Hematopoietic multipotent progenitor cell (in vitro differentiated cells): ENCODE results near the gene C11orf97. TPM values are rescaled to one million over a fixed set of nuclear protein-coding genes. Genes with fewer than 3 reads are reported as not detected.

Experiments
- DNase-seq, 3 donors: peaks; one replicate each; pipeline ENCODE4 v3.0.0-alpha.2; 2011 to 2015; ENCODE audit warnings: low read depth in 2 of 3, low spot score in 2 of 3
- total RNA-seq: library from RNA; depleted of rRNA; stranded (reverse); fragments of >200 nt; gene quantifications from one replicate; pipeline ENCODE4 v1.2.3, GENCODE V29; 2012

The C11orf97 gene
- total RNA-seq, 1 donor: not detected

DNA sequence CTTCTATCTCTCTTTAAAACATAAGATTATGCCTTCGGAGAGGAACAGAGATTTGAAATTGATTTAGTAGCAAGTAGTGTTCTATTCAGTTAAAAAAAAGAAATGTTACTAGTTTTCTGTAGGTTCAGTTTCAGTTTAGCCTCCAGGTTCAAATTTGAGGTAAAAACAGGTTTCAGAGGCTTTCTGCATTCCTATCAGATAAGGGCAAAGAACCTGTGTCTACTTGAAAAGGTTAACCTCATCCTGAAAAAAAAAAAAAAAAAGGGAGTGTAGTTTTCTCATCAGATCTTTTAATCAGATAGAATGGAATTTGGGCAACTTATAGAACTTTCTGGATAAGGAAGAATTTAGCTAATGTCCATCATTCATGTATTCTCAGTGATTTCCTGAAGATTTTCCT, 12.1 kb downstream of the C11orf97 start:
- DNase-seq: no peak

DNA sequence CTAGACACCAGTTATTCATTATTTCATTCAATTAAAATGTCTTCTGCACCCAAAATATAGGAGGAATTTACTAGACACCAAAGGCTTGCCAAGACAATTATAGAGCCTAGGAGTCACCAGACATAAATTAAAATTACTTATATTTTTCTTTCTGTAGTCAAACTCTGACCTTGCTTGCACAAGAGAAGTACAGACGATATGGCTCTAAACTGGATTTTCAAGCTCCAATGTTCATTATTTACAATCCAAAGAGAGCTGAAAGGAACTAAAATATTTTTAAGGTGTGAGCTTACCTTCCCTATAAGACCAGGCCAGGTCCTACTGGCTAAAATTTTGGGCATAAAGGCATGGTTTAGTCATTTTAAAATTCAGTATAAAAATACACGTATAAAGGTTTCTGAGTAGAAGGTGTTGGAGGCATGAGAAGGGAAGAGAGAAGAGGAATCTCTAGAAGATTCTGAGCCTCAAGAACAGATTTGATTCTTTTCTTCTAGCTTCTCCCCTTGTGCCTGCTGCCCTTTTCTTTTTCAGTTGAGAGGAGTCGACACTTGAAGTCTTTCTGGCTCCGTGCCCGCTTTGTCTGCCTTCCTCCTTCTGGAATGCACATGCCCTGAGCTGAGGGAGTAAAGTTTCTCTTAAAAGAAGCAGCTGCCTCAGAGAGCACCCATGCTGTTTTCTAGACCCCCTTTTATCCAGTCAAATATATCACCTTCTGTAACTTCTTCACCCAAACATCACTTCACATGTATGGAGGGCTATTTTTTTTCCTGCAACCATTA, 13.5 kb downstream of the C11orf97 start:
- DNase-seq: peak in 1 of 3 donors; percentile 69

DNA sequence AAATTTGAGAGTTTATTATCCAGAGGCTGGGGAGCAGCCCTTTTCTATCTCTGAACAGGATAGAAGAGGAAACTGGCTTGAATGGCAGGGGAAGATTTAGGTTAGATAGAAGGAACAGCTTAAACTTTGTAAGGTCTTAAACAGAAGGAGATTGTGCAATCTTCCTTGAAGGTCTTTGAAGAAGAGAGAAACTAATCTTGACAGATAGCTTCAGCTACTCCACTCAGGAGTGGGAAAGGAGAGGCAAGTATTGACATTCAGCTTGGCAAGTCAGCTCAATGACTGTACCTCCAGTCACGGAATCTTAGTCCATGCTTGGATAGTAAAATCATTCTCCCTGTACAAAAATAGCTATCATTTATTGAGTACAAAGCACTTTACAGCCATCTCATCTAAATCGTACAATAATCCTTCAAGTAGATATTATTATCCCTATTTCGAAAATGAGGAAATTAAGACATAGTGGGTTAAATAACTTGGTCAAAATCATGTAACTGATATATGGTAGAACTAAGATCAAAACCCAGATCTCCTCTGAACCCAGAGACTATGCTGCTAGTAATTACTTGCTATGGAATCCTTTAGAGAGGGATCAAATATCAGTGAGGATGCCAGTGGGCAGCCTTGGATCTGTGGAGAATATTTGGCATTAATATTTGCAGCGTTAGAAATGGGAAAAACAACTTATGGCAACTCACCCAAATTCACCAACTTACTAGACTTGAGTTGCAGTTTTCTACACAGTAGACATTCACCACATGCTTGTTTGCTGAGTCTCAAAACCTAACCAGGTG, 14.6 kb downstream of the C11orf97 start:
- DNase-seq: no peak

DNA sequence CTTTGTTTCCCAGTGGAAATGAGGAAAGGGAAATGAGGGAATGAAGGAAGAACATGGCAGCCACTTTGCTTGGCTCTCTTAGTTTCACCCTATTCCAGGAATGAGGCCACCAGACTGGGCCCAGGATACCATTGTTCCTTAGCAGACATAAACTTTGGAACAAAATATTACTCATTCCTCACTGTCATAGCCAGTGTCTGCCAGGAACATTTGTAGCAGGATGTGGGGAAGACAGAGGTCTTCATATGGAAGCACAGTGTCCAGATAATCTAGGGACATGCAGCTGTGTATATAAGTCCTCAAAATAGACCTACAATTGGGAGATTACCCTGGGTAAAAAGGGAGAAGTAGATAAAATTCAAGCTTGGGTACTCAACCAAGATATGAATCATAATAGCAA, 16.3 kb downstream of the C11orf97 start:
- DNase-seq: no peak

DNA sequence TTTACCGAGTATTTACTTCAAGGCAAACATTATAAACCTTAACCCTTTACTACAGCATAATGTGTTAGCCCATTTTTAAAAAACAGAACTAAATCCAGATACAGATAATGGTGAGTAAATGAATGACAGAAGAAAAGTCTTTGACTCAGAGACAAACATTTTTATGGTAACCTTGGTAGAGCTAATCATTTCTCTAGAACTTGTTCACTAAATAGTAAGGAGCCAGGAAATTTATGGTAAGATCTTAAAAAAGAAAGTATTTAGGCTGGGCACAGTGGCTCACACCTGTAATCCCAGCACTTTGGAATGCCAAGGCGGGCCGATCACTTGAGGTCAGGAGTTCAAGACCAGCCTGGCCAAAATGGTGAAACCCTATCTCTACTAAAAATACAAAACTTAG, 19.9 kb downstream of the C11orf97 start:
- no peak for DNase-seq

DNA sequence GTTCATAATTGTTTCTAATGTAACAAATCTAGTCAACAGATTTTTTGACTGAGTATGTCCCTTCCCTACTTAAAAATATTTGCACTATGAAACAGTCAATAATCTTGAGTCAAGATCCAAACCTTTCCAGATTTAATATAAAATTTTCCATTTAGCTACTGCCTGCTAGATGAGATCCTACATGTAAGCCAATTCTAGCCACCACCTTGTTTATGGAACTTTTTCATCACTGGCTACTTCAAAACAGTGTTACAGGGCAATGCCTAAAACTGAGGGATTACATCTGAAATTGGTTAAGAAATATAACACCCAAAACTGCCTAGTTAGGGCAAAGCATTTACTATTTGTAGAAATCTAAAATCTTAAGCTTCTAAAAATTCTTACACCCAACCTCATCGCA, 20.9 kb downstream of the C11orf97 start:
- DNase-seq: no peak

DNA sequence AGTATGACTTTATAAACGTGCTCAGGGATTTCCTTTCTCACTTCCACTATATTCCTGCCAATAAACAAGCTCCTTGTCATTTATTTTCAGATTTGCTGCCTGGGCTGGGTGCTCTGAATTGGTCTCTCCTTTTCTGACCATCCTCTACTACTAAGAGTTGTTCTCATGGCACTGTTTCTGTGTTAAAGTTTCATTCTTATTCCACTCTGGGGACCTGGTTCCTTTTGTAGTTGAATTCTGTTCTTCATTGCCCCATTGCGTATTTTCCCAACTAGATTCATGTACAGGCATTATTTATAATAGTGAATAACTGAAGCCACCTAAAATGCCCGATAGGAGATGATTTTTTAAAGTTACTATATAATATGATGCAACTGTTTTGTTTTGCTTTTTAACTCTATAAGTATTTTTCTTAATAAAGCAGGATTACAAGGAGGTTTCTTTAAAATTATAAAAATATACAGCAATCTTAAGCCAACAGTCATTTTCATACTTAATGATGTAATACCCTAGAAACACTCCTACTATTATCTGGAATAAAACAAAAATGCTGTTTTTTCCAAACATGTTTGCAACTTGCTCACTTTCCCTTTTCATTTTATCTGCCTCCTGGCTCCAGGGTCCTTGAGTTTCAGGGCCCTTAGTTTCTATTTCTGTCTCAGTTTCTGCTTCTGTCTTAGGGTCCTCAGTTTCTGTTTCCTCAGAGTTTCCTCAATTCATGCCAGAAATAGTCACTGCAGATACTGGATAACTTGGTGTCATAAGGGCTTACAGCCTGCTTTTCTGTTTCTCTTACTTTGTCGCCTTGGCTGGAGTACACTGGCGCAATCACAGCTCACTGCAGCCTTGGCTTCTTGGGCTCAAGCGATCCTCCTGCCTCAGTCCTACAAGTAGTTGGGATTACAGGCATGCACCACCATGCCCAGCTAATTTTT, 21.7 kb downstream of the C11orf97 start:
- DNase-seq: no peak

DNA sequence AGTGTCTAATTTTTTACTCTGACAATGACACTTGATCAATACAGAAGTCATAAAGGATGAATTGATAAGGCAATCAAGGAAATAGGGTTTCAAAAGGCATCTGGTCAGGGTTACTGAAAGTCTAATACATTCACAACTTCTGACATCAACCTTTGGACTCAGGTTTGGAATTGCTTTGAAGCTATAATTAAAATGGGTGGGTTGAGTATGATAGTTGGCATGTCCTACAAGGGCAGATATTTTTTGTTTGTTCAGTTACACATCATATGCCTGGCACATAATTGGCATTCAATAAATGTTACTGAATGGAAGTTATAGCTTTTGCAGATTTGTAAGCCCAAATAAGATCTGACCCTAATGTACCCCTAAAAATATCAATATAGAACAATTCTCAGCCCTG, 24.1 kb downstream of the C11orf97 start:
- DNase-seq: no peak

DNA sequence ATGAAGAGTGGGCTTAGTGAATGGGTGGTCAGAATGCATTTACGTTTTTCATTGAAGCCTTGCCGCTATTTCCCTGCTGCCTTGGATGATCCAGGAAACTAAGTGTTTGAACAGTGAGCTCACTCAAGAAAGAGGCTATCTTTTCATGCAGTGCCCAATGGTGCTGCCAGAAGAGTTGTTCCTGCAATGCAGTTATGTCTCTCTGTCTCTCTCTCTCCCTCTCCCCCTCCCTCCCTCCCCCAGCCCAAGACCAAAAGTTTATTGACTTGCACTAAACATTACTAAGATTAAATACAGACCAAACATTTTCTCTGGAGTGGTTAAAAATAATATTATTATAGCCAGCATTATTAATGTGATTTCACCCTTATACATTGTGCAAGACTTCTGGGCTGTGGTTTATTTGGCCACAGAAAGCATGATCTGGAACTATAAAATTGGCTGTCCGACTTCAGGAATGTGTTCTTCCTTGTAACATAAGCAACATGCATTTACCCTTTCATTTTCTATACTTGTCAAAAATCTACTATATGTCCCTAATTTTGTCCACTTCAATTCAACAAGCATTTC, 24.9 kb downstream of the C11orf97 start:
- no peak for DNase-seq

DNA sequence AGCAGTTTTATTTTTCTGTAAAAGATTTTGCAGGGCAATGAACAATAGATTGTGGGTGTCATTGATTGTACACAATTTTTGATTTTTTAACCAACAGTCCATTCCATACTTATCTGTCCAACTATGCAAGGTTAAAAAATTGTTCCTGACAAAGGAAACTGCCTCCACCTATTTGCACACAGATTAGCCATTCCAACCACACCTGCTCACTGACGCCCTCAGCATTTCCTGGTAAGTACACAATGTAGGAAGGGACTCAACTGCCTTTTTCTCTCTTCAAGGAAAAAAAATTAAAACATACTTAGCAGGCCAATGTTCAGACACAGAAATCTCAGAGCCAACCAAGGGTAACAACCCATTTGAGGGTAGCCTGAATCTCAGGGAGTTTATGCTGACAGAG, 27.2 kb downstream of the C11orf97 start:
- no peak for DNase-seq

DNA sequence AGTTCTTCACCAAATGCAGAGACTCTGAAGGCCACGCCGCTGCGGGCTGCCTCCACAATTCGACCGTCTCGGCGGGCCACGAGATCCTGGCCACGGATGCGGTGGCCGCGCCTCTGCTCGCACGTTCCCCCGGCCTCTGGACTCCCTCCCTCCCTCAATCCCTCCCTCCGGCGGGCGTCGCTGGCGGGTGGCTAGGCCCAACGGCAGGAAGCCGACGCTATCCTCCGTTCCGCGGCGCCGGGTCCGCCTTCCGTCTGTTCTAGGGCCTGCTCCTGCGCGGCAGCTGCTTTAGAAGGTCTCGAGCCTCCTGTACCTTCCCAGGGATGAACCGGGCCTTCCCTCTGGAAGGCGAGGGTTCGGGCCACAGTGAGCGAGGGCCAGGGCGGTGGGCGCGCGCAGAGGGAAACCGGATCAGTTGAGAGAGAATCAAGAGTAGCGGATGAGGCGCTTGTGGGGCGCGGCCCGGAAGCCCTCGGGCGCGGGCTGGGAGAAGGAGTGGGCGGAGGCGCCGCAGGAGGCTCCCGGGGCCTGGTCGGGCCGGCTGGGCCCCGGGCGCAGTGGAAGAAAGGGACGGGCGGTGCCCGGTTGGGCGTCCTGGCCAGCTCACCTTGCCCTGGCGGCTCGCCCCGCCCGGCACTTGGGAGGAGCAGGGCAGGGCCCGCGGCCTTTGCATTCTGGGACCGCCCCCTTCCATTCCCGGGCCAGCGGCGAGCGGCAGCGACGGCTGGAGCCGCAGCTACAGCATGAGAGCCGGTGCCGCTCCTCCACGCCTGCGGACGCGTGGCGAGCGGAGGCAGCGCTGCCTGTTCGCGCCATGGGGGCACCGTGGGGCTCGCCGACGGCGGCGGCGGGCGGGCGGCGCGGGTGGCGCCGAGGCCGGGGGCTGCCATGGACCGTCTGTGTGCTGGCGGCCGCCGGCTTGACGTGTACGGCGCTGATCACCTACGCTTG, 31.7 kb downstream of the C11orf97 start, which contains the start of gene FUT4:
TSS of gene FUT4 (plus strand) at position 227 of the 951 bp plus-strand sequence. CDS start at position 440, 213 bp downstream.
- peak; percentile 46 to 86 (median 84) for DNase-seq

DNA sequence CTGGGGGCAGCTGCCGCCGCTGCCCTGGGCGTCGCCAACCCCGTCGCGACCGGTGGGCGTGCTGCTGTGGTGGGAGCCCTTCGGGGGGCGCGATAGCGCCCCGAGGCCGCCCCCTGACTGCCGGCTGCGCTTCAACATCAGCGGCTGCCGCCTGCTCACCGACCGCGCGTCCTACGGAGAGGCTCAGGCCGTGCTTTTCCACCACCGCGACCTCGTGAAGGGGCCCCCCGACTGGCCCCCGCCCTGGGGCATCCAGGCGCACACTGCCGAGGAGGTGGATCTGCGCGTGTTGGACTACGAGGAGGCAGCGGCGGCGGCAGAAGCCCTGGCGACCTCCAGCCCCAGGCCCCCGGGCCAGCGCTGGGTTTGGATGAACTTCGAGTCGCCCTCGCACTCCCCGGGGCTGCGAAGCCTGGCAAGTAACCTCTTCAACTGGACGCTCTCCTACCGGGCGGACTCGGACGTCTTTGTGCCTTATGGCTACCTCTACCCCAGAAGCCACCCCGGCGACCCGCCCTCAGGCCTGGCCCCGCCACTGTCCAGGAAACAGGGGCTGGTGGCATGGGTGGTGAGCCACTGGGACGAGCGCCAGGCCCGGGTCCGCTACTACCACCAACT, 32.5 kb downstream of the C11orf97 start:
- no peak for DNase-seq

DNA sequence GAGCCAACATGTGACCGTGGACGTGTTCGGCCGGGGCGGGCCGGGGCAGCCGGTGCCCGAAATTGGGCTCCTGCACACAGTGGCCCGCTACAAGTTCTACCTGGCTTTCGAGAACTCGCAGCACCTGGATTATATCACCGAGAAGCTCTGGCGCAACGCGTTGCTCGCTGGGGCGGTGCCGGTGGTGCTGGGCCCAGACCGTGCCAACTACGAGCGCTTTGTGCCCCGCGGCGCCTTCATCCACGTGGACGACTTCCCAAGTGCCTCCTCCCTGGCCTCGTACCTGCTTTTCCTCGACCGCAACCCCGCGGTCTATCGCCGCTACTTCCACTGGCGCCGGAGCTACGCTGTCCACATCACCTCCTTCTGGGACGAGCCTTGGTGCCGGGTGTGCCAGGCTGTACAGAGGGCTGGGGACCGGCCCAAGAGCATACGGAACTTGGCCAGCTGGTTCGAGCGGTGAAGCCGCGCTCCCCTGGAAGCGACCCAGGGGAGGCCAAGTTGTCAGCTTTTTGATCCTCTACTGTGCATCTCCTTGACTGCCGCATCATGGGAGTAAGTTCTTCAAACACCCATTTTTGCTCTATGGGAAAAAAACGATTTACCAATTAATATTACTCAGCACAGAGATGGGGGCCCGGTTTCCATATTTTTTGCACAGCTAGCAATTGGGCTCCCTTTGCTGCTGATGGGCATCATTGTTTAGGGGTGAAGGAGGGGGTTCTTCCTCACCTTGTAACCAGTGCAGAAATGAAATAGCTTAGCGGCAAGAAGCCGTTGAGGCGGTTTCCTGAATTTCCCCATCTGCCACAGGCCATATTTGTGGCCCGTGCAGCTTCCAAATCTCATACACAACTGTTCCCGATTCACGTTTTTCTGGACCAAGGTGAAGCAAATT, 33.3 kb downstream of the C11orf97 start:
- DNase-seq: no peak

DNA sequence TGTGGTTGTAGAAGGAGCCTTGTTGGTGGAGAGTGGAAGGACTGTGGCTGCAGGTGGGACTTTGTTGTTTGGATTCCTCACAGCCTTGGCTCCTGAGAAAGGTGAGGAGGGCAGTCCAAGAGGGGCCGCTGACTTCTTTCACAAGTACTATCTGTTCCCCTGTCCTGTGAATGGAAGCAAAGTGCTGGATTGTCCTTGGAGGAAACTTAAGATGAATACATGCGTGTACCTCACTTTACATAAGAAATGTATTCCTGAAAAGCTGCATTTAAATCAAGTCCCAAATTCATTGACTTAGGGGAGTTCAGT, 33.9 kb downstream of the C11orf97 start:
- no peak for DNase-seq

DNA sequence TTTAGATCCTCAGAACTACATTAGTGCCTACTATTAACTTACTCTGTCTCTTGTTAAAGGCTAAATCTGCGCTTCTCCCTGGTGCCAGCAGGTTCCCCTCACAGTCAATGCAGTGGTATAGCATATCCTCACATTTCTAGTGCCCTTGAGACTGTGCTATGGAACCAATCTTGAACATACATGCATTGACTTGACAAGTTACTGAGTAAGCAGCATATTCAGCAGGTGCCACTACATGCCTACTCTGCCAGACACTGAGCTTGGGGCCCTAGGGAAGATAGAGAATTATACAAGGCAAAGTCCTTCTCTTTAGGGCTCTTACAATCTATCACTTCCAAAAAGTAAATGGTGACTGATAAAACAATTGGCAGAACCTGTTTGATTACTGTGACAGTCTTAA, 34.6 kb downstream of the C11orf97 start:
- DNase-seq: no peak

DNA sequence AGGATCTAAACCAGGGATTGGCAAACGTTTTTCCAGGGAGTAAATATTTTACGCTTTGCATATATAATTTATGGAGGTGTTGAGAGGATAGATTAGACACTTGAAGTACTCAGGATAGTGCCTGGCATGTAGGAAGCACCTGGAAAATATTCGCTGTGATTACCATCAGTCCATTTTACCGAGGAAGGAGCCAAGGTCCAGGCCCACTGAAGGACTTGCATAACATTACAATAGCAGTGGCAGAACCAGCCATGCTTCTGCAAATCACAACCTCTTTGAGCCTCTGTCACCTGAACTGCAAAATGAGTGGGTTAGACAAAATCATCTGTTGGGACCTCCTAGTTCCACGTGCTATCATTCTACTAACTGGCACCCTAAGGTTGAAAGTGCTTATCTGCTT, 36.9 kb downstream of the C11orf97 start:
- DNase-seq: no peak

DNA sequence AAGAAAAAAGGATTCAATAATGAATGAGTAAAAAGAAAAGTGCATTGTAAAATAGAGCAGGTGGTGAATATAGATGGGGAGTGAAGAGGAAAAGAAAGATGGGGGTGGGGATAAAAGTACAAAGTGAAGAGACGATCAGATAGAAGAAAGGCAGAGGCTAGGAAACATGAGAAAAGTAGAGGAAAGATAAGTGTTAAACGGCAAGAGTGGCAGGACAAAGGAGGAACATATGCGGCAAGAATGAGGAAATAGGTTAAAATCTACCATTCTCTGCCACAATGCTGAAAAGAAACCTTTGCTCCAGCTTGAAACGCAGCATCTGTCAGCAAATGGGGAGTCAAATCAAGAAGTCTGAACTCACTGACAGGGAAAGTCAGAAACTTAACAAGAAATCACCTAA, 38.3 kb downstream of the C11orf97 start:
- peak in 1 of 3 donors; percentile 36 for DNase-seq

DNA sequence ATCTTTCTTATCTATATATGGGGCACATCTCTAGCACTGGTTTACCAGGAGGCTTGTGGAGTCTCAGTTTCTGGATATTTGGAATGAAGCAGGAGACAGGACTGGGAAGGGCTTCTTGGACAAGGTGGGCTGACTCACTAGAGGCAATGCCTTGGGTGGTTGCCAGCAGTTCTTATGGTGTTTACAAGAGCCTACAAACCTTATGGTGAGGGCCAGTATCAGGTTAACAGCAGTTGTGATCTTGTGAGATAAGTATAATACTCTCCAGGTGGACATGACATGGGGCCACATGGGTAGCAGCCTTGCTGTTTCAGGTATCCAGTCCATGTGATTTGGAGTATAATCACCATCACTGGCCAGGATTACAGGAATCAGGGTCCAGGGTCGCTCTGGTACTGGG, 41.7 kb downstream of the C11orf97 start:
- no peak for DNase-seq
